GM18873 (cell line): ENCODE data around the gene VENTX.
"Not testable (repeated sequence)": the region's sequence is repeated elsewhere in the genome, so short reads cannot be mapped to it uniquely, and the experiment has no call there.

Experiments
- ATAC-seq: cut with Tn5 transposase; IDR thresholded peaks from one replicate; pipeline ENCODE4 v1.9.1; 2021; ENCODE audit warnings: mild to moderate bottlenecking, moderate library complexity, moderate number of reproducible peaks; ENCODE audit not compliant: unreplicated experiment, low FRiP score

The VENTX gene

DNA sequence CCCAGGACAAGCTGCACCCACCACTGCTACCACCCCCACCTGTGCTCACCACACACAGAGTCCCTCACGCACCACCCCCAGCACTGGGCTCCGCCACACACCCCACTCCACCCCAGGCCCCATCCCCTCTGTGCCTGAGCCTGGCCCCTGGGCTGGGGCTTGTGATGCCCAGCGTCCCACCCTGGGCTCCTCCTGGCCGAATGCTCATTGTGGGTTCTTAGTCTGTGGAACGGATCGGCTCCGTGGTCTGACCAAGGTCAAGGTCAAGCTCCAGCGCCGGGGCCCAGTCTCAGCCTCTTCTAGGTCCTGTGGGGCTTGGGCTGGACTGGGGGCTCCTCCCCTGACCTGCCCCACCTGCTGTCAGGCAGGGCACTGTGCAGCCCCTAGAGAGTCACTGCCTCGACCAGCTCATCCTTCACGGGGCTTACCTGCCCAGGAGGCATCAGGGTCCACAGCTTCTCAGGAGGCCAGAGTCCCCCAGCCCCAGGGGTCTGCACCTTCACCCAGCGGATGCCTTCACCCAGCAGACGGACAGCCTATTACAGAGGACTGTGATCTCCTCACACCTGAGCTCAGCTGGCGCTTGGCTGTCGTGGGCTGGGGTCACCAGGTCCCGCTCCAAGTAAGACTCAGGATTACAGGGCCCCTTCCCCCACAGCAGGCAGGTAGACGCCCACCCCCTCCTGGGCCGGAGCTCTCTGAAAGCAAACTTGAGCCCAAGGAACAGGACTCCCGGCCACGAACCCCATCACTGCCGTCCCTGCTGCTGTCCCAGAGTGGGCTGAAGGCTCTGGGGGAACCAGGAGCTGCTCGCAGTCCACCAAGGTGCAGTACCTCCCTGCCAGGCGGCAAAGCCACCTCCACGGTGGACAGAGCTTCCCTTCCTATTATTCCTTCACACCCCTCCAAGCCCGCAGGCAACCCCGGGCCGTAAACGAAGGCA, 22.9 kb upstream of the VENTX start:
- ATAC-seq, result no peak

DNA sequence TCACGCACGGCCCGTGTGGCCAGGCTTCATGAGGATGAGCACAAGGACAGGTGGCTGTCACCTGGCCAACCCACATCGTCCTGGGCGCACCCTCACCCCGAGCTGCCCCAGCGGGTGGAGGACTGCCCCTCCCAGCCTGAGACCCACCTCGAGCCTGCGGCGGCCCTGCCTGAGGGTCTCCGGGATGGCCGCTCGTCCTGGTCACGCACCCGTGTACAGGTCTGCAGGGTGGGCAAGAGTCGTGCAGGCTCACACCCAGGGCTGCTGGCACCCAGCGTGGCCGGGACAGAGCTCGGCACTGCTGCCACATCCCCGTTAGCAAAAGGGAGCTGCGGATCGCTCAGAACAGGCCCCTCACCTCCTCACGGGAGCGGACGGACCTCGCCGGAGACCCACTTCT, 22.1 kb upstream of the VENTX start:
- ATAC-seq, result no peak

DNA sequence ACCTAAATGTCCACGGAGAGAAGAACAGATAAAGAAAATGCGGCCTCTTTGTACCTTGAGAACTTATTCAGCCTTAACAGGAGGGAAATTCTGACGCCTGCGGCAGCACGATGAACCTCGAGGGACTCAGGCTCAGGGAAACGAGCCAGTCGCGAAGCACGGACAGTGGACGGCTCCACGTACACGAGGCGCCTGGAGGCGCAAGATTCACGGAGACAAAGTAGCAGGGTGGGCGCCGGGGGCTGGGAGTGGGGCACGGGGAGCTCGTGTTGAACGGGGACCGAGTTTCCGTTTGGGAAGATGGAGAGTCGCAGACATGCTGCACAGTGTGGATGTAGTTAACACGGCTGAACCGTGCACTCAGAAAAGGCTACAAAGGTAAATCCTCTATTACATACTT, 20.9 kb upstream of the VENTX start:
- no peak for ATAC-seq

DNA sequence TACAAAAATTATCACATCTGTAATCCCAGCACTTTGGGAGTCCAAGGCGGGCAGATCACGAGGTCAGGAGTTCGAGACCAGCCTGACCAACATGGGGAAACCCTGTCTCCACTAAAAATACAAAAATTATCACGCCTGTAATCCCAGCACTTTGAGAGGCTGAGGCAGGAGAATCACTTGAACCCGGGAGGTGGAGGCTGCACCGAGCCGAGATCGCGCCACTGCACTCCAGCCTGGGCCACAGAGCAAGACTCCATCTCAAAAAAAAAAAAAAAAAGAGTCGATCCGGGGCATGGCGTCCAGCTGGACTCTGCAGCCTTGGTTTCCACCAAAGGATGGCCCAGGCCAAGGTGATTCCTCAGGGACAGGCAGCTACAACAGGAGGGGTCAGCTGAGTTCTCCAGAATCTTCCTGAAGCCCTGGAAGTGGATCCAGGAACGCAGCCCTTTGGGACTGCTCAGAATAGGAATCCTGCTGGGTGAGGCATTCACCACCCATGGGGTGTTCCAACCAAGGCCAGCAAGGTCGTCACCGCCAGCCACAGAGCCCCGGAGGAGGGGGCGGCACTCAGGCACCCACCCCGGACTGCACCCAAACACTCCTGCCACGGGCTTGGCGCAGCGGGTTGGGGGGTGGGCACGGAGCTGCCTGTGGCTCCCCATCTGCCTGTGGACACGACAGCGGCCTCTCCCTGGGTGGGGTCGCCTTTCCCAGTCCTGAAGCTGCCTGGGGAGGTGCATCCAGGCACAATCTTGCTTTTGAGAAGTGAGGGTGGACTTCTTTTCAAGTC, 19.7 kb upstream of the VENTX start:
- no peak for ATAC-seq

DNA sequence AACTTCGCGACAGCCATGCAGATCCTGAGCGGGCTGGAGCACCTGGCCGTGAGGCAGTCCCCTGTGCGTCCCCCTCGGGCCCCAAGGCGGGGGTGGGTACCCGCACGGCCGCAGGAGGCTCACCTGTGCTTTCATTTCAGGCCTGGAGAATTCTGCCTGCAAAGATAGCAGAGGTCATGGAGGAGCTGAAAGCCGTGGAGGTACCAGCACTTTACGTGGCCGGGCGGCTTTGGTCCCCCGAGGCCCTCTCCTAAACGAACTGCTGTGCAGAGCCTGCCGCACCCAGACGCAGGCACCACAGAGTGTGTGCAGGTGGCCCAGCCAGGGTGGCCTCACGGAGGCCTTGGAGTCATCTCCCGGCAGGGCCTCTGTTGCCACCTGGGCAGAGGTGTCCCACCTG, 18.8 kb upstream of the VENTX start:
- no peak for ATAC-seq

DNA sequence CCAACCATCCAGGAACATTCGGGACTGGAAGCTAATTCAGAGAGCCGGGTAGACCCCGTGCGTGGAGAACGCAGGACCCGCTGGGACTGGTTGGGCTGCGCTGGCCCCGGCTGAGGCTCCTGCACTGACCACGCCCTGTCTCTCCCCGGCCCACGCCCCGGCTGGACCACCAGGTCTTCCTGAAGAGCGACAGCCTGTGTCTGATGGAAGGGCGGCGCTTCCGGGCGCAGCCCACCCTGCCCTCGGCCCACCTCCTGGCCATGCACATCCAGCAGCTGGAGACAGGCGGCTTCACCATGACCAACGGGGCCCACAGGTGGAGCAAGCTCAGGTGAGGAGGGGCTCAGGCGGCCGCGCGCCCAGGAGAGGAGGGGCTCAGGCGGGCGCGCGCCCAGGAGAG, 17.9 kb upstream of the VENTX start:
- no peak for ATAC-seq

DNA sequence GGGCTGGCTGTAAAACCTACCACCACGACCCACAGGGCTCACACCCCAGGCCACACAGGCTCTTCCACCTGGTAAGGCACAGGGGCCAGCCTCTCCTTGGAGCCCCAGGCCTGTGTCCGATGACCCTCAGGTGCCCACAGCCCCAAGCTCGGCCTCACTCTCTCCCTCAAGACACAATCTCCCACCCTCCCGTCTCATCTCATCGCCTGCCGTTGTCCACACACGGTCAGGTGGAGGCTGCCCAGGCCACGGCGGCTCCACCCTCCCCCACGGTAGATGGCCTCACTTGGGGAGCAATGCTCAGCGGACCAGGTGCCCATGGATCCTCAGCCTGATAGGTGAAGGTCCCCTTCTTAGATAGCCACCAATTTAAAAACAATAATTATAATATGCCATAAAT, 16.3 kb upstream of the VENTX start:
- no peak for ATAC-seq

DNA sequence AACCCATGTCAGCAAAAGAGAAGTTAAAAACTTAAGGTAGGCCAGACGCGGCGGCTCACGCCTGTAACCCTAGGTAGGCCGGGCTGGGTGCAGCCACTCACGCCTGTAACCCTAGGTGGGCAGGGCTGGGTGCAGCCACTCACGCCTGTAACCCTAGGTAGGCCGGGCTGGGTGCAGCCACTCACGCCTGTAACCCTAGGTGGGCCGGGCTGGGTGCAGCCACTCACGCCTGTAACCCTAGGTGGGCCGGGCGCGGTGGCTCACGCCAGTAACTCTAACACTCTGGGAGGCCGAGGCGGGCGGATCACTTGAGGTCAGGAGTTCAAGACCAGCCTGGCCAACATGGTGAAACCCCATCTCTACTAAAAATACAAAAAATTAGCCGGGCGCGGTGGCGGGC, 15.9 kb upstream of the VENTX start:
- not testable (repeated sequence) for ATAC-seq

DNA sequence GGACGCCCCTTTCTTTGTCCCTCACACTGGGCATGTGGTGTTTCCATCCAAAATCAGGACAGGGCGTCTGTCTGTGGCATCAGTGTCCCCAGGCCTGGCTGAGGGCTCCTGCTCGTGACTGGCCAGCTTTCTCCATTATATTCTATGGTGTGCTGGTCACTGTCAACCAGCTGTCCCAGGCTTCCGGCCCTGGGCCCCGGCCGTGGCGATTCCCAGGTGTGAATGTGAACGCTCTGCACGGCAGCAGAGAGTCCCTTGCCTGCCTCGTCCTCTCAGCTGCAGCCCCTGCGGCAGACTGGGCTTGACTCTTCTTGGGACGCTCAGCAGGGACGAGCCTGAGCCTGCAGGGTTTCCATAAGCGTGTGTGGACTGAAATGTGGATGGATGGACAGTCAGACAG, 13.6 kb upstream of the VENTX start:
- no peak for ATAC-seq

DNA sequence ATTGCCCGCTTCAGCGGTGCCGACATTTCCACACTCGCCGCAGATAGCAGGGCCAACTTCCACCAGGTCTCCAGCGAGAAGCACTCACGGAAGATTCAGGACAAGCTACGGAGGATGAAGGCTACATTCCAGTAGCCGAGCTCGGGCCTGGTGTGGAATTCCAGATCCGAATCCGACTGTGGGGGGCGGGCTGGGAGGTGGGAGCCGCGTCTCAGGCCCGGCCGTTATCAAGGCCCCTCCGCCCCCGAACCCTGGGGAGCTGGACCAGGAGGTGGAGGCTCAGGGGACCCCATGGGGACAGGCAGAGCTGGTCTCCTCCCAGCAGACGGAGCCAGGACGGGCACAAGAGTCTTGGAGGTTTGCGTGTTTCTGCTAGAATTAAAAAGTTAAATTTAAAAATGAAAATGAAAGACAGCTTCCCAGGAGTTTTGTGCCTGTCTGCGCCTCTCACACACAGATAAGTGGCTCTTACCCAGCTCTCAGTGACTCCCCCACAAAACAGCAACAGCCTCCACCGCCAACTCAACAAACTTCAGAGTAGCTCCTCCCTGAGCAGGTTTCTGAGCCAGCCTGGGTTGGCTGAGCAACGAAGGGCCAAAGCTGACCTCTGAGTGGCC, 12.8 kb upstream of the VENTX start:
- ATAC-seq, result no peak

DNA sequence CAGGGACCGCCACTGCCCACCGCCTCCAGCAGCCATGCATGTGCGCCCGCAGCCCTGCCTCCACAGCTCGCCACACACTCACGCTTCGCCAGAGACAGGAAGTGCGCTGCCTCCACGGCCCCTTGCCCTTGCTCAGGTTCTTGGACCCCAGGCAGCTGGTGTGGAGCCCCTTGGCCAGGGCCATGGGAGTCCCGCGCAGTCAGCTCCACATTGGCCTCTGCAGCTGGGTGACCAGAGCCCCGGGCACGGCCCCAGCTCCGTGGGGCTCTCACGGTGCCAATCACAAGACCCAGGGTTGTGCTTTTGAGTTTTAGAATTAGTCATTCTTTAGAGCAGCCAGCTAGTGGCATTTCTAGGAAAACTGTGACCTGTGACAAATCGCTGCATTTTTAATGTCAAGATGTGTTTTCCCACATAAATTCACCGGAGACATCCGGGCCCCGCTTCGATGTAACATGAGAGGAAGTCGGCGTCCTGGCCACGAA, 11.9 kb upstream of the VENTX start:
- ATAC-seq, result no peak

DNA sequence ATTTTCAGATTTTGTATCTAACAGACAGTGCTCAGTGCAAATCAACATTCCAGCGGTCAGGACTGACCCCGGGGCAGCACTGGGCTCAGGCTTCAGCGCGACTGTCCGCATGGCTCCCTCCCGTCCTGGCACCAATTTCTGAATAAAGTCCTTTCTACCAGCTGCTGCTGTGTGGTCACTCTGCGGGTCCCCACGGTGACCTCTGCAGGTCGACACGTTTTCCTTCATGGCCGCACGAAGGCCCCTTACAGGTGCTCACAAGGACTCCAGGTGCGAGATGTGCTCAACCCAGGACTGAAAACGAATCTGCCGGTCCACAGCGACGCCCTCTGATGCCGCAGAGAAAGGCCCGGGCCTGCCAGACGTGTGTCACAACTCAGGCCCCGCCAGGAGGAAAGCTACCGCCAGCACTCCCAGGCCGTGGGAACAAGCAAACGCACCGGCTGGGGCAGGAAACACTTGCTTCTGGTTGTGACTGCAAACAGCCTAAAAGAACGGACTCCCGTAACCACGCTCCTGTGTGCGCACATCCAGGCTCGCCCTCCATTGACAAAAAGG, 11.3 kb upstream of the VENTX start:
- no peak for ATAC-seq

DNA sequence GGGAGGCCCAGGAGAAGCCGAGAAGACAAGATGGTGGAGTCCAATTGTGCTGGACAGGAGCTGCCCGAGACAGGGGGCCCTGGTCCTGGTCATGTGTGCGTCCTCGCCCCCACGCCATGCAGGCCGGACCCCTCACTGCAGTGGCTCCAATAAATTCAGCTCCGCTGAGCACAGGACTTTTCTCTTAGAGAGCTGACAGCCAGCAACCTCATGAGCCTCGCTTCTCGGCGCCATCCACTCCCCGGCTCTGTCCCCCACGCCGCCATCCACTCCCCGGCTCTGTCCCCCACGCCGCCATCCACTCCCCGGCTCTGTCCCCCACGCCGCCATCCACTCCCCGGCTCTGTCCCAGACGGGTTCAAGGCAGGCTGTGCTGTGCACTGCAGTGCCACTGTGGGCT, 10.4 kb upstream of the VENTX start:
- no peak for ATAC-seq

DNA sequence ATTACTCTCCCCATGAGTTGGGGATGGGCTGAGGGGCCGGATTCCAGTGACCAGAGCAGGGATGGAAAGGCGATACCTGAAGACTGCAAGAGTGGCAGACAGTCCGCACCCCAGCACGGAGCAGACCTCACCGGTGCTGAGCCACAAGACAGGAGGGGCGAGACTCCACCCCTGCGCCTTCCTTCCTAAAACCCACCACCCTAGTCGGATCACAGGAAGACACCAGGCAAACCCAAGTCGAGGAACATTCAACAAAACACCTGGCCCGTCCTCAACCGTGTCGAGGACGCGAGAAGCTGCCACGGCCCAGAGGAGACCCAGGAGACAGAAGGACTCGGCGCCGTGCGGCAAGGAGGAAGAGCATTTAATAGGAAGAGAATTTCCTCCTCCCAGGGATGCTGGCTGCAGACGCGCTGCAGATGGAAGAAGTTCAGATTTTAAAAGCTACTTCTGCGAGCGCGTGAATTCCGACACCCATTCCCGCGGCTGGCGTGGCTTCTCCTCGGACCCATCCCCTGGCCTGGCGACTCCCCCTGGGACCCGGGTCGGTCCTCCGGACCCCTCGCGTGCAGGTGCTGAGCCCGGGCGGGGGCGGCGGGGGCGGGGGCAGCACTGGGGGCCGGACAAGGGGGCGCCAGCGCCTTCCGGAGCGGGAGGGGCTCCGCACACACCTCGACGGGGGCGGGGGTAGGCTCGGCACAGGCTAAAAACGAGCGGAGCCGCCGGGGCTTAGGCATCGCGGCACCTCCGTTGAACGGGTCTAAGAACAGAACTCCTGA, 8.2 kb upstream of the VENTX start:
- no peak for ATAC-seq

DNA sequence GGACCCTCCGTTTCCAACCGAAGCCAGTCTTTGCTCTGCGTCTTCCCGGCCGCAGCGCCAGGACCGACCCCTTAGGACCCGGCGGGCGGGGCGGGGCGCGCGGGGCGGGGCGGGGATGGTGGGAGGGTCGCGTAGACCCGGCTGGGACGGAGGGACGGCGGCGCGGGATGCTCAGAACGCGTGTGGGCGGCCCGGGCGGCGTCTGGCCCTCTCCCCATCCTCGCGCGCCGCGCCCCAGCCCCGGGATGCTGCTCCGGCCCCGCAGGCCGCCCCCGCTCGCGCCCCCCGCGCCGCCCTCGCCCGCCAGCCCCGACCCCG, 7.7 kb upstream of the VENTX start, which contains the start of gene UTF1:
TSS of gene UTF1 (plus strand) at position 174 of the 318 bp plus-strand sequence. CDS start at position 246, 72 bp downstream.
- ATAC-seq, result no peak

DNA sequence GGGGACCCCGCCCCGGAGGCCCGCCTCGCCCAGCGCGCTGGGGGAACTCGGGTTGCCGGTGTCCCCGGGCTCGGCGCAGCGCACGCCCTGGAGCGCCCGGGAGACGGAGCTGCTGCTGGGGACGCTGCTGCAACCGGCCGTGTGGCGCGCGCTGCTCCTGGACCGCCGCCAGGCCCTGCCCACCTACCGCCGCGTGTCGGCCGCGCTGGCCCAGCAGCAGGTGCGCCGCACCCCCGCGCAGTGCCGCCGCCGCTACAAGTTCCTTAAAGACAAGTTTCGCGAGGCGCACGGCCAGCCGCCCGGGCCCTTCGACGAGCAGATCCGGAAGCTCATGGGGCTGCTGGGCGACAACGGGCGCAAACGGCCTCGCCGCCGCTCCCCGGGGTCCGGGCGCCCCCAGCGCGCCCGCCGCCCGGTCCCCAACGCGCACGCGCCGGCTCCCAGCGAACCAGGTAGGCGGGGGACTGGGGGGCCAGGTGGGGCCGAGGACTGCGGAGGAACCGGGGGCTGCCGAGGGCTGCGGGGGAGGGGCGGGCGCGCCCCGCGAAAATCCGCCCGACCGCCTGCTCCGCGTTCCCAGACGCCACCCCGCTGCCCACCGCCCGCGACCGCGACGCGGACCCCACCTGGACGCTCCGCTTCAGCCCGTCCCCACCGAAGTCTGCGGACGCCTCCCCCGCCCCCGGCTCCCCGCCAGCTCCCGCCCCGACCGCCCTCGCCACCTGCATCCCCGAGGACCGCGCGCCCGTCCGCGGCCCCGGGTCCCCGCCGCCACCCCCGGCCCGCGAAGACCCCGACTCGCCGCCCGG, 7.1 kb upstream of the VENTX start:
- no peak for ATAC-seq

DNA sequence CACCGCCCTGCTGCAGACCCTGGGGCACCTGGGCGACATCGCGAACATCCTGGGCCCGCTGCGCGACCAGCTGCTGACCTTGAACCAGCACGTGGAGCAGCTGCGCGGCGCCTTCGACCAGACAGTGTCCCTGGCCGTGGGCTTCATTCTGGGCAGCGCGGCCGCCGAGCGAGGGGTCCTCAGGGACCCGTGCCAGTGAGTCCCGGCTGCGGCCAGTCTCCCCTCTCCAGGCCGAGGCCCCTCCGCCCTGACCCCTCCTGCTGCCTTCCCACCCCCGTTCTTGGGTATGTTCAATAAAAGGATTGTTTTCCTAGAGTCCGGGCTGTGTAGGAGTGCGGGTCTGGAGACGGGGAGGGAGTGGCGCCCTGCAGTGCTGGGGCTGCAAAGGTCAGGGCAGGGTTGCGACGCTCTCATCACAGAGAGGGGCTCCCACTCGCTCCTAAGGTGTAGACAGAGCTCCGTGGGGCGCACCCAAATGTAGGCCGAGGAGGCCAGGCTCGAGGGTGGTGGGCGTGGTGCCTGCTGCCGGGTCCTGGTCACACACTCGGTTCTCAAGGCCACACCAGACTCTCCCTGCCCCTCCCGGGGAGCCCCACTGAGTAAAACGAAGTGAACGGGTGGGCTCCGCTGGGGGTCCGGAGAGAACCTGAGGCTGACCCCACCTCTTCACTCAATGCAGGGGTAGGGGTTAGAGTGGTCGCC, 6.3 kb upstream of the VENTX start:
- ATAC-seq, result no peak

DNA sequence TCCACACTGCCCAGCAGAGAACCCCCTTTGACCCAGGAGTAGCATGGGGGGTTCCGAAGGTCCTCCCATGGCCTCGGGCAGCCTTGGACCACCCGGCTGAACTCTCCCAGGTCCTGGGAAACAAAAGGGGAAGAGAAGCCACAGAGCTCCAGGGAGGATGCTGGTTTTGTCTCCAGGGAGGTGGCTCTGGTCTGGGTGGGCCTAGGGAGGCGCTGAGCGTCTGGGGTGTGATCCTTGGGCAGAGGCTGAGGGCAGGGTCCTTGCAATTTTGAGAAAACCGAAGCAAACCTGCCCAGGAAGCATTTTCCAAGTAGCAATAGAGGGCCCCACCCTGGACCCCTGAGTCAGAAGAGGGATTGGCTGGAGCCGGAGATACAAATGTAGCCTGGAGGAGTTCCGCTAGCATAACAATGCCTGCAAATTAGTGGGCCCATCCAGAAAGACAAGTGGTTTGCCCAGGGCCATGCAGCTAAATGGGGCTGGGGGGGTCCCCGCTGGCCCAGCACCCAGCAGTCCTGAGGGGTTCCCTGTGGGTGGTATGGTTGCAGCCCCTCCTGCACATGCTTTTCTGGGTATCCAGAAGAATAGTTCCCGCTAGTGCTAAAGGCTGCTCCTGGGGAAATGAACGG, 5.6 kb upstream of the VENTX start:
- ATAC-seq, result no peak
